NCI-H1436 (cell line): ENCODE results near the gene ZNF467.
A peak's percentile ranks its signal among the peaks of the same experiment; 100 is the strongest.

Experiments
- DNase-seq: peaks from one replicate; lab custom pipeline; 2025; lab: John Stamatoyannopoulos, UW

The ZNF467 gene

GRCh38 chr7:149806726-149807125 is 33.3 kb upstream of the ZNF467 start:
- no peak for DNase-seq

- no peak for DNase-seq
Observed at GRCh38 chr7:149804106-149804505, 30.7 kb upstream of the ZNF467 start.

GRCh38 chr7:149803551-149804074 is 30.2 kb upstream of the ZNF467 start:
- no peak for DNase-seq

- no peak for DNase-seq
Observed at GRCh38 chr7:149802966-149803365, 29.6 kb upstream of the ZNF467 start.

- no peak for DNase-seq
Observed at GRCh38 chr7:149801816-149802215, 28.4 kb upstream of the ZNF467 start.

GRCh38 chr7:149801002-149801566 is 27.7 kb upstream of the ZNF467 start:
- no peak for DNase-seq

- no peak for DNase-seq
Observed at GRCh38 chr7:149800169-149800555, 26.8 kb upstream of the ZNF467 start.

GRCh38 chr7:149799397-149800168 is 26.2 kb upstream of the ZNF467 start:
- no peak for DNase-seq

GRCh38 chr7:149797771-149798170 is 24.4 kb upstream of the ZNF467 start:
- no peak for DNase-seq

- DNase-seq, result no peak
Observed at GRCh38 chr7:149796287-149796860, 23.0 kb upstream of the ZNF467 start.

GRCh38 chr7:149795126-149795525 is 21.7 kb upstream of the ZNF467 start:
- DNase-seq, result no peak

GRCh38 chr7:149794661-149795060 is 21.3 kb upstream of the ZNF467 start:
- DNase-seq, result no peak

GRCh38 chr7:149793261-149793660 is 19.9 kb upstream of the ZNF467 start:
- no peak for DNase-seq

- no peak for DNase-seq
Observed at GRCh38 chr7:149792220-149792595, 18.8 kb upstream of the ZNF467 start.

GRCh38 chr7:149791411-149792219 is 18.2 kb upstream of the ZNF467 start:
- no peak for DNase-seq

GRCh38 chr7:149790754-149791360 is 17.5 kb upstream of the ZNF467 start:
- no peak for DNase-seq

- no peak for DNase-seq
Observed at GRCh38 chr7:149790146-149790548, 16.8 kb upstream of the ZNF467 start.

- DNase-seq, result no peak
Observed at GRCh38 chr7:149789101-149789500, 15.7 kb upstream of the ZNF467 start.

GRCh38 chr7:149788300-149788851 is 15.0 kb upstream of the ZNF467 start:
- no peak for DNase-seq

GRCh38 chr7:149787428-149788299 is 14.3 kb upstream of the ZNF467 start:
- peak; percentile 31 for DNase-seq

- DNase-seq, result no peak
Observed at GRCh38 chr7:149785983-149786382, 12.6 kb upstream of the ZNF467 start.
